ENCODE results near the gene GPR4.

The GPR4 gene

DNA sequence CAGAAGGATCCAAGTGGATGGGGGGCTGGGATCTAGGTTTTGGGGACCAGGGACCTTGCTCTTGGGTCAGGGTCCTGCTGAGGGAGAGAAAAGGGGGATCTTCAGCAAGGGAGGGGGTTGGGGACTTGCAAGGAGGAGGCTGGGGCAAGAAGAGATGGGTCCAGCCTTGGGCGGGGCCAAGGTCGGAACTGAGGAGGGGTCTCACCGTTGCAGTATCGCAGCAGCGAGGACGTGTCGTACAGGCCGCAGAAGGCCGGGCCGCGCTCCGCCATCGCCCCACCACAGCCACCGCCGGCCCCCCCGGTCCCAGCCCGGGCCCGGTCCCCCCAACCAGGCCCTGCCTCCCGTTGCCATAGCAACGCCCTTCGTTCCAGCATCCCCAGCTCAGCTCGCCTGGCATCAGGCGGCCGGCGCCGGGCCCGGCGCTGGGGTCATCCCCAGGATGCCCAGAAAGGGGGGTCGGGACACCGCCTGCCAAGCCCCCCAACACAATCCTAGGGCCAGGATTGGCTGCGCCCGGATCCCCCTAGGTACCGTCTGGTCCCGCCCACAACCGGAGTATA lies 43.1 kb upstream of the GPR4 start:
- H3K27ac ChIP-seq (replicated peaks; ENCODE audit: low read length), result no peak overlapping the region
- H3K14ac ChIP-seq (ENCODE audit: low read length), result no peak overlapping the region
- no peak overlapping the region for H4K8ac ChIP-seq (ENCODE audit: low read depth, low read length)
- DNase-seq (ENCODE audit: low spot score), result no peak
- H2BK5ac ChIP-seq (ENCODE audit: low read length), result no peak overlapping the region
- no peaks in the 10 kb centered on the region for H3K36me3 ChIP-seq (replicated peaks in 1 of 2; ENCODE audit: control insufficient read depth in 2 of 2, insufficient read depth in 2 of 2, low read length in 2 of 2)
- H3K4ac ChIP-seq (ENCODE audit: low read length), result no peak overlapping the region
- H4K91ac ChIP-seq (ENCODE audit: low read depth, low read length, poor library complexity), result no peak overlapping the region
- peak overlapping the region; percentile 34 to 69 for H3K4me3 ChIP-seq (ENCODE audit: low read length in 2 of 2)
- H3K18ac ChIP-seq (ENCODE audit: low read length), result peak overlapping the region; percentile 17
- H3K79me1 ChIP-seq (ENCODE audit: low read depth, low read length), result no peaks in the 10 kb centered on the region
- H2BK120ac ChIP-seq (ENCODE audit: low read depth, low read length), result no peak overlapping the region
- peak overlapping the region; percentile 57 for H3K4me2 ChIP-seq (ENCODE audit: insufficient read depth, low read length, poor library complexity, severe bottlenecking)
- WGBS, 2 donors (ENCODE audit: extremely low coverage in 2 of 2, insufficient read length in 2 of 2, insufficient replicate concordance in 1 of 2), result no CpG with 5 or more reads among the region's 35 CpGs
- H2BK15ac ChIP-seq (ENCODE audit: low read length), result peak overlapping the region; percentile 54
- H3K27me3 ChIP-seq (ENCODE audit: control insufficient read depth in 3 of 3, insufficient read depth in 3 of 3, low read depth in 1 of 3, low read length in 3 of 3), result peaks cover 0 to 19% (median 8%) of the 10 kb centered on the region in 3 experiments
- peaks cover 7 to 20% of the 10 kb centered on the region in 2 donors for H3K4me1 ChIP-seq (ENCODE audit: control insufficient read depth in 2 of 2, insufficient read depth in 1 of 2, low read depth in 1 of 2, low read length in 2 of 2)
- H3K9ac ChIP-seq (ENCODE audit: low read depth, low read length, poor library complexity), result no peak overlapping the region
- peak overlapping the region; percentile 94 for H2AK5ac ChIP-seq (ENCODE audit: low read depth, low read length)
- H3K9me3 ChIP-seq (replicated peaks in 1 of 2; ENCODE audit: control insufficient read depth in 2 of 2, insufficient read depth in 1 of 2, low read depth in 1 of 2, low read length in 2 of 2), result no peaks in the 10 kb centered on the region
- H2AFZ ChIP-seq (ENCODE audit: low read length), result peak overlapping the region; percentile 83
- H3K23ac ChIP-seq (ENCODE audit: low read depth, low read length, poor library complexity), result peak overlapping the region; percentile 31
- peak overlapping the region; percentile 59 for H2BK12ac ChIP-seq (ENCODE audit: low read length)

DNA sequence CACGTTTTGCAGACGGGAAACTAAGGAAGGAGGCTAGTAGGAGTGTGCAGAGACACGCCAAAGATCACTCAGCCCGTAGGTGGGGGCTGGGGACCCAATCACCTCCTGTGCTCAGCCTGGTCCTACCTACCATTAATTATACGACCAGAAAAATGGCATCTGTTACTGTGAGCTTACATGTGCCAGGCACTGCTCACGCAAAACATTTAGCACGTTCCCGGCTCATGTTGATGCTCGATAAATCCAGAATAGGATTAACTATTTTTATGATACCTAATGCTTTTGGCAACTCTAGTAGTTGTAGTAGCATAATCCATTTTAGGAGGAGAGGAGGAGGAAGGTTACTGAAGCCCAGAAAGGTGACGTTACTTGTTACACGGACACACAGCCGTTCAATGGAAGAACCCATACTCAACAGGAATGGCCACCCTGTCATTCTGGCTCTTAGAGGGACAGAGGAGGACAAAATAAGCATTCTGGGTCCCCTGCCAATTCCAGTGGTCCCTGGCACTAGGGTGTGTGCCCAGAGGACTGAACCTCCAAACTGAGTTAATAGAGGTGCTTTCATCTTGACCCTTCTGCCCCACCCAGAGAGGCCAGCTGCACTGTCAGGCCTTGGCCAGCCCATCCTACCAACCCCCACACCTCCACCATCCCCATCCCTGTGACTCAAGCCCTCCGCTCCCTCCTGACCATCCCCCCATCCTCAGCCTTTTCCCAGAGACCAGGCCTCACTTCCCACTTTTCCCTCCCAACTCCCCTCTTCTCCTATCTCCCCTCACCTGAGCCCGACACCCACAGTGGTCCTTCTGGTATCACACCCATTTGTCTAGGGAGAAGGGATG lies 42.1 kb upstream of the GPR4 start:
- H2BK5ac ChIP-seq (ENCODE audit: low read length), result no peak overlapping the region
- peaks cover 7 to 20% of the 10 kb centered on the region in 2 donors for H3K4me1 ChIP-seq (ENCODE audit: control insufficient read depth in 2 of 2, insufficient read depth in 1 of 2, low read depth in 1 of 2, low read length in 2 of 2)
- no peak overlapping the region for H3K27ac ChIP-seq (replicated peaks; ENCODE audit: low read length)
- peak overlapping the region; percentile 51 for H2BK120ac ChIP-seq (ENCODE audit: low read depth, low read length)
- no peak overlapping the region for H3K9ac ChIP-seq (ENCODE audit: low read depth, low read length, poor library complexity)
- H3K23ac ChIP-seq (ENCODE audit: low read depth, low read length, poor library complexity), result no peak overlapping the region
- peak overlapping the region; percentile 8 to 46 for H3K4me3 ChIP-seq (ENCODE audit: low read length in 2 of 2)
- no peaks in the 10 kb centered on the region for H3K36me3 ChIP-seq (replicated peaks in 1 of 2; ENCODE audit: control insufficient read depth in 2 of 2, insufficient read depth in 2 of 2, low read length in 2 of 2)
- peaks cover 0 to 19% (median 10%) of the 10 kb centered on the region in 3 experiments for H3K27me3 ChIP-seq (ENCODE audit: control insufficient read depth in 3 of 3, insufficient read depth in 3 of 3, low read depth in 1 of 3, low read length in 3 of 3)
- no peaks in the 10 kb centered on the region for H3K79me1 ChIP-seq (ENCODE audit: low read depth, low read length)
- H4K8ac ChIP-seq (ENCODE audit: low read depth, low read length), result no peak overlapping the region
- peak overlapping the region; percentile 89 for H3K4me2 ChIP-seq (ENCODE audit: insufficient read depth, low read length, poor library complexity, severe bottlenecking)
- H3K4ac ChIP-seq (ENCODE audit: low read length), result no peak overlapping the region
- DNase-seq (ENCODE audit: low spot score), result no peak
- WGBS, 2 donors (ENCODE audit: extremely low coverage in 2 of 2, insufficient read length in 2 of 2, insufficient replicate concordance in 1 of 2), result no CpG with 5 or more reads among the region's 14 CpGs
- H2BK12ac ChIP-seq (ENCODE audit: low read length), result peak overlapping the region; percentile 59
- no peak overlapping the region for H3K14ac ChIP-seq (ENCODE audit: low read length)
- H4K91ac ChIP-seq (ENCODE audit: low read depth, low read length, poor library complexity), result no peak overlapping the region
- H3K18ac ChIP-seq (ENCODE audit: low read length), result peak overlapping the region; percentile 30
- no peak overlapping the region for H2BK15ac ChIP-seq (ENCODE audit: low read length)
- peak overlapping the region; percentile 32 for H2AK5ac ChIP-seq (ENCODE audit: low read depth, low read length)
- H3K9me3 ChIP-seq (replicated peaks in 1 of 2; ENCODE audit: control insufficient read depth in 2 of 2, insufficient read depth in 1 of 2, low read depth in 1 of 2, low read length in 2 of 2), result no peaks in the 10 kb centered on the region
- peak overlapping the region; percentile 92 for H2AFZ ChIP-seq (ENCODE audit: low read length)

DNA sequence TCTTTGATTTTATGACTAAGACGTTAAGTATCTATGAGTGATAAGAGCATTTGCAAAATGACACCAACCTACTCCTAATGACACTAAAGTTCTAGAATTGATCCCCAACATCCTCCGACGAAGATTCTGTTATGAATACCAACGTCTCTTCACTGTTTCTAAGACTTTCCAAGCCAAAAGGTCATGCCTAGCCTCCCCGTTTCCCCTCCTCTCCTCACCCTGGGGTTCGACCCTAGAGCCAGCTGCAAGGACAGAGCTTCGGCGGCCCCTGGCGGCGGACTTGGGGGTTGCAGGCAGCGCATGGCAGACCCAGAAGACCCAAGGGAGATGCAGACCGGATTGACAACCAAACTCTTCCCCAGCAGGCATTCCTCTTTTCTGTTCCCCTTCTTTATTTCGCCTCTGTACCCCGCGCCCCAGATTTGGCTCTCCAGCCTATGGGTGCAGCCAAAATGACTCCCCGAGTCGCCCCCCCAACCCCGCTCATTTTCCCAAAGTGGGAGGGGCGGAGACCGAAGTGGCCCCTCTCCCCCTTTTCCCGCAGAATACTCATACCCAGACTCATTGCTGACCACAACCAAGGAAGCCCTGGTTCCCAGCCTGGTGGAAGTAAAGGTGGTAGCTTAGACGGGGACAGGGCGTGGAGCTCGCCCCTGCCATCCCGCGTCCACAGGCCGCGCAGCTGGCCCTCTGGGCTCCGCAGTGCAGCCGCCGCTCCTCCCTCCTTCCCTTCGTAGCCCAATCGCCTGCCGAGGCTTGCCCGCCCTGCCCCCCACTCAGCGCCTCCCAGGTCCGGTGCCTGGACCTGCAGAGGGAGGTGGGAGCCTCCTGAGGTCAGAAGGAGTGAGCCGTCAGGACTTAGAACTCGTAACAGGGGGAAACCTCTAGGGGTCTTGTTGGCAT lies 41.3 kb upstream of the GPR4 start:
- H3K4me3 ChIP-seq (ENCODE audit: low read length in 2 of 2), result peak overlapping the region; percentile 46 to 80
- H3K4ac ChIP-seq (ENCODE audit: low read length), result no peak overlapping the region
- DNase-seq (ENCODE audit: low spot score), result peak; percentile 82

More for the DNA sequence above, 41.3 kb upstream of the GPR4 start:
- no peak overlapping the region for H3K27ac ChIP-seq (replicated peaks; ENCODE audit: low read length)
- no peak overlapping the region for H2AK5ac ChIP-seq (ENCODE audit: low read depth, low read length)
- no CpG with 5 or more reads among the region's 39 CpGs for WGBS, 2 donors (ENCODE audit: extremely low coverage in 2 of 2, insufficient read length in 2 of 2, insufficient replicate concordance in 1 of 2)
- no peak overlapping the region for H2BK5ac ChIP-seq (ENCODE audit: low read length)
- peaks cover 0 to 19% (median 10%) of the 10 kb centered on the region in 3 experiments for H3K27me3 ChIP-seq (ENCODE audit: control insufficient read depth in 3 of 3, insufficient read depth in 3 of 3, low read depth in 1 of 3, low read length in 3 of 3)
- no peak overlapping the region for H4K91ac ChIP-seq (ENCODE audit: low read depth, low read length, poor library complexity)
- peak overlapping the region; percentile 89 for H3K4me2 ChIP-seq (ENCODE audit: insufficient read depth, low read length, poor library complexity, severe bottlenecking)
- H3K36me3 ChIP-seq (replicated peaks in 1 of 2; ENCODE audit: control insufficient read depth in 2 of 2, insufficient read depth in 2 of 2, low read length in 2 of 2), result no peaks in the 10 kb centered on the region
- H3K23ac ChIP-seq (ENCODE audit: low read depth, low read length, poor library complexity), result peak overlapping the region; percentile 30
- no peaks in the 10 kb centered on the region for H3K79me1 ChIP-seq (ENCODE audit: low read depth, low read length)
- H2BK15ac ChIP-seq (ENCODE audit: low read length), result peak overlapping the region; percentile 12
- peak overlapping the region; percentile 92 for H2AFZ ChIP-seq (ENCODE audit: low read length)
- H3K14ac ChIP-seq (ENCODE audit: low read length), result no peak overlapping the region
- H3K9me3 ChIP-seq (replicated peaks in 1 of 2; ENCODE audit: control insufficient read depth in 2 of 2, insufficient read depth in 1 of 2, low read depth in 1 of 2, low read length in 2 of 2), result no peaks in the 10 kb centered on the region
- peak overlapping the region; percentile 20 for H3K18ac ChIP-seq (ENCODE audit: low read length)
- H3K4me1 ChIP-seq (ENCODE audit: control insufficient read depth in 2 of 2, insufficient read depth in 1 of 2, low read depth in 1 of 2, low read length in 2 of 2), result peaks cover 10 to 21% of the 10 kb centered on the region in 2 donors
- peak overlapping the region; percentile 22 for H3K9ac ChIP-seq (ENCODE audit: low read depth, low read length, poor library complexity)
- no peak overlapping the region for H2BK12ac ChIP-seq (ENCODE audit: low read length)
- no peak overlapping the region for H2BK120ac ChIP-seq (ENCODE audit: low read depth, low read length)
- H4K8ac ChIP-seq (ENCODE audit: low read depth, low read length), result no peak overlapping the region

Data from neuronal stem cell (in vitro differentiated cells).